Stimulated activated naive CD8-positive, alpha-beta T cell treated with anti-CD3 and anti-CD28 coated beads, Interleukin-15, Interleukin-2, amounts not matched to agents 100 ng/mL and 50 ng/mL, for 24 hours (primary cell): ENCODE data around the gene GABPB2.
A peak's percentile ranks its signal among the peaks of the same experiment; 100 is the strongest.
"Not testable (repeated sequence)": the region's sequence is repeated elsewhere in the genome, so short reads cannot be mapped to it uniquely, and the experiment has no call there.

Experiments used
- H3K27ac Mint-ChIP-seq: one replicate; pipeline ENCODE4 v1.8.0; 2021; ENCODE audit warnings: mild to moderate bottlenecking, mixed read lengths
- H3K27me3 Mint-ChIP-seq: one replicate; pipeline ENCODE4 v1.8.0; 2021; ENCODE audit warnings: mixed read lengths
- H3K36me3 Mint-ChIP-seq: one replicate; pipeline ENCODE4 v1.8.0; 2021; ENCODE audit warnings: low read depth, mixed read lengths
- H3K4me1 Mint-ChIP-seq: one replicate; pipeline ENCODE4 v1.8.0; 2021; ENCODE audit warnings: low read depth, mixed read lengths
- H3K4me3 Mint-ChIP-seq: one replicate; pipeline ENCODE4 v1.8.0; 2021; ENCODE audit warnings: mild to moderate bottlenecking, mixed read lengths
- H3K9me3 Mint-ChIP-seq: one replicate; pipeline ENCODE4 v1.8.0; 2021; ENCODE audit warnings: mixed read lengths

GABPB2 gene

GRCh38 chr1:151072224-151072623 is 1.7 kb downstream of the GABPB2 start:
- H3K27me3 Mint-ChIP-seq: no peaks in the 10 kb centered on the region
- peaks cover 35% of the 10 kb centered on the region for H3K4me1 Mint-ChIP-seq
- H3K27ac Mint-ChIP-seq: peak overlapping the region; percentile 100
- peak overlapping the region; percentile 98 for H3K4me3 Mint-ChIP-seq
- peaks cover 17% of the 10 kb centered on the region for H3K36me3 Mint-ChIP-seq
- no peaks in the 10 kb centered on the region for H3K9me3 Mint-ChIP-seq

GRCh38 chr1:151085953-151086559 is 15.5 kb downstream of the GABPB2 start:
- no peaks in the 10 kb centered on the region for H3K27me3 Mint-ChIP-seq
- H3K4me1 Mint-ChIP-seq: no peaks in the 10 kb centered on the region
- peaks cover 4% of the 10 kb centered on the region for H3K36me3 Mint-ChIP-seq
- no peak overlapping the region for H3K27ac Mint-ChIP-seq
- no peaks in the 10 kb centered on the region for H3K9me3 Mint-ChIP-seq
- H3K4me3 Mint-ChIP-seq: no peak overlapping the region

GRCh38 chr1:151097426-151097825 is 26.9 kb downstream of the GABPB2 start:
- not testable (repeated sequence) for H3K4me3 Mint-ChIP-seq, H3K36me3 Mint-ChIP-seq, H3K4me1 Mint-ChIP-seq, H3K27me3 Mint-ChIP-seq, H3K27ac Mint-ChIP-seq, H3K9me3 Mint-ChIP-seq

GRCh38 chr1:151098126-151098525 is 27.6 kb downstream of the GABPB2 start:
- Mint-ChIP-seq H3K9me3 (no peaks in the 10 kb centered on the region), H3K36me3 (no peaks in the 10 kb centered on the region)

GRCh38 chr1:151104630-151105029 is 34.1 kb downstream of the GABPB2 start:
- Mint-ChIP-seq H3K27ac (no peak overlapping the region), H3K9me3 (no peaks in the 10 kb centered on the region), H3K36me3 (peaks cover 13% of the 10 kb centered on the region), H3K4me1 (no peaks in the 10 kb centered on the region), H3K27me3 (no peaks in the 10 kb centered on the region), H3K4me3 (no peak overlapping the region)

More at GRCh38 chr1:151098126-151098525, 27.6 kb downstream of the GABPB2 start:
- no peaks in the 10 kb centered on the region for H3K4me1 Mint-ChIP-seq
- no peak overlapping the region for H3K4me3 Mint-ChIP-seq
- H3K27me3 Mint-ChIP-seq: no peaks in the 10 kb centered on the region
- H3K27ac Mint-ChIP-seq: no peak overlapping the region

- peaks cover 17% of the 10 kb centered on the region for H3K36me3 Mint-ChIP-seq
Measured at GRCh38 chr1:151106894-151107293, 36.3 kb downstream of the GABPB2 start.

GRCh38 chr1:151108331-151108730 is 37.8 kb downstream of the GABPB2 start:
- no peaks in the 10 kb centered on the region for H3K27me3 Mint-ChIP-seq
- no peak overlapping the region for H3K4me3 Mint-ChIP-seq
- no peak overlapping the region for H3K27ac Mint-ChIP-seq
- H3K4me1 Mint-ChIP-seq: no peaks in the 10 kb centered on the region
- no peaks in the 10 kb centered on the region for H3K9me3 Mint-ChIP-seq
- peaks cover 17% of the 10 kb centered on the region for H3K36me3 Mint-ChIP-seq

More at GRCh38 chr1:151106894-151107293, 36.3 kb downstream of the GABPB2 start:
- Mint-ChIP-seq H3K27ac (no peak overlapping the region), H3K9me3 (no peaks in the 10 kb centered on the region), H3K27me3 (no peaks in the 10 kb centered on the region), H3K4me3 (no peak overlapping the region), H3K4me1 (no peaks in the 10 kb centered on the region)

GRCh38 chr1:151113877-151114276 is 43.3 kb downstream of the GABPB2 start:
- Mint-ChIP-seq H3K27me3 (no peaks in the 10 kb centered on the region), H3K9me3 (no peaks in the 10 kb centered on the region), H3K4me3 (no peak overlapping the region), H3K36me3 (peaks cover 13% of the 10 kb centered on the region), H3K27ac (no peak overlapping the region), H3K4me1 (no peaks in the 10 kb centered on the region)

GRCh38 chr1:151124763-151125403 is 54.3 kb downstream of the GABPB2 start:
- no peaks in the 10 kb centered on the region for H3K4me1 Mint-ChIP-seq
- H3K27ac Mint-ChIP-seq: no peak overlapping the region
- no peaks in the 10 kb centered on the region for H3K9me3 Mint-ChIP-seq
- H3K27me3 Mint-ChIP-seq: no peaks in the 10 kb centered on the region
- H3K4me3 Mint-ChIP-seq: no peak overlapping the region
- peaks cover 4% of the 10 kb centered on the region for H3K36me3 Mint-ChIP-seq

- H3K4me1 Mint-ChIP-seq: peaks cover 15% of the 10 kb centered on the region
- no peaks in the 10 kb centered on the region for H3K27me3 Mint-ChIP-seq
- H3K36me3 Mint-ChIP-seq: peaks cover 4% of the 10 kb centered on the region
- H3K9me3 Mint-ChIP-seq: no peaks in the 10 kb centered on the region
- H3K4me3 Mint-ChIP-seq: no peak overlapping the region
- no peak overlapping the region for H3K27ac Mint-ChIP-seq
Measured at GRCh38 chr1:151128800-151129199, 58.2 kb downstream of the GABPB2 start.

- Mint-ChIP-seq H3K36me3 (no peaks in the 10 kb centered on the region), H3K9me3 (no peaks in the 10 kb centered on the region), H3K27ac (peak overlapping the region; percentile 91), H3K4me1 (peaks cover 15% of the 10 kb centered on the region), H3K27me3 (no peaks in the 10 kb centered on the region), H3K4me3 (peak overlapping the region; percentile 78)
Measured at GRCh38 chr1:151130987-151131586, 60.5 kb downstream of the GABPB2 start.

- H3K9me3 Mint-ChIP-seq: no peaks in the 10 kb centered on the region
- peak overlapping the region; percentile 91 for H3K27ac Mint-ChIP-seq
- H3K27me3 Mint-ChIP-seq: no peaks in the 10 kb centered on the region
- peaks cover 15% of the 10 kb centered on the region for H3K4me1 Mint-ChIP-seq
- no peaks in the 10 kb centered on the region for H3K36me3 Mint-ChIP-seq
- peak overlapping the region; percentile 78 for H3K4me3 Mint-ChIP-seq
Measured at GRCh38 chr1:151131701-151132334, 61.3 kb downstream of the GABPB2 start.

GRCh38 chr1:151132335-151133017 is 61.9 kb downstream of the GABPB2 start:
- H3K36me3 Mint-ChIP-seq: no peaks in the 10 kb centered on the region
- no peak overlapping the region for H3K4me3 Mint-ChIP-seq
- H3K4me1 Mint-ChIP-seq: peaks cover 15% of the 10 kb centered on the region
- H3K9me3 Mint-ChIP-seq: no peaks in the 10 kb centered on the region
- H3K27me3 Mint-ChIP-seq: no peaks in the 10 kb centered on the region
- H3K27ac Mint-ChIP-seq: no peak overlapping the region

GRCh38 chr1:151133018-151133806 is 62.7 kb downstream of the GABPB2 start:
- no peak overlapping the region for H3K4me3 Mint-ChIP-seq
- peaks cover 15% of the 10 kb centered on the region for H3K4me1 Mint-ChIP-seq
- H3K27ac Mint-ChIP-seq: peak overlapping the region; percentile 68
- no peaks in the 10 kb centered on the region for H3K9me3 Mint-ChIP-seq
- H3K27me3 Mint-ChIP-seq: no peaks in the 10 kb centered on the region
- H3K36me3 Mint-ChIP-seq: no peaks in the 10 kb centered on the region
